Activated naive CD8-positive, alpha-beta T cell treated with anti-CD3 and anti-CD28 coated beads, Interleukin-2, amount 50 U/mL, for 16 hours (primary cell): ENCODE results near the gene ZNF280B.
"Not testable (repeated sequence)": the region's sequence is repeated elsewhere in the genome, so short reads cannot be mapped to it uniquely, and the experiment has no call there.

ENCODE experiments used
- DNase-seq: peaks from one replicate; pipeline ENCODE4 v3.0.0-alpha.2; 2020; ENCODE audit warnings: low read depth, low spot score

The ZNF280B gene

GRCh38 chr22:22534604-22535415 is 26.3 kb upstream of the ZNF280B start:
- no peak for DNase-seq

DNA sequence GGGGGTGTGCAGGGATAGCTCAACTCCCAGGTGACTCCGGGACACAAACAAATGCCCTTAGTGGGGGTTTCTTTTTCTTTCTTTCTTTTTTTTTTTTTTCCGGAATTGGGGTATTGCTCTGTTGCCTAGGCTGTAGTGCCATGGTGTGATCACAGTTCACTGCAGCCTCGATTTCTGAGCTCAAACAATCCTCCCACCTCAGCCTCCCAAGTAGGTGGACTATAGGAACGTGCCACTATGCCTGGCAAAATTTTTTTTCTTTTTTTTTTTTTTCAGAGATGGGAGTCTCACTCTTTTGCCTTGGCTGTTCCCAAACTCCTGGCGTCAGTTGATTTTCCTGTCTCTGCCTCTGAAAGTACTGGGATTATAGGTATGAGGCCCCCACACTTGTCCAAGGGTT is 25.3 kb upstream of the ZNF280B start:
- DNase-seq = no peak

GRCh38 chr22:22533417-22533816 is 24.9 kb upstream of the ZNF280B start:
- DNase-seq = no peak

- not testable (repeated sequence) for DNase-seq
Measured at GRCh38 chr22:22532547-22533071, 24.1 kb upstream of the ZNF280B start.

- DNase-seq = no peak
Measured at GRCh38 chr22:22531770-22532546, 23.4 kb upstream of the ZNF280B start.

GRCh38 chr22:22528780-22529179 is 20.2 kb upstream of the ZNF280B start:
- DNase-seq = no peak

GRCh38 chr22:22527312-22527711 is 18.8 kb upstream of the ZNF280B start:
- DNase-seq = no peak

DNA sequence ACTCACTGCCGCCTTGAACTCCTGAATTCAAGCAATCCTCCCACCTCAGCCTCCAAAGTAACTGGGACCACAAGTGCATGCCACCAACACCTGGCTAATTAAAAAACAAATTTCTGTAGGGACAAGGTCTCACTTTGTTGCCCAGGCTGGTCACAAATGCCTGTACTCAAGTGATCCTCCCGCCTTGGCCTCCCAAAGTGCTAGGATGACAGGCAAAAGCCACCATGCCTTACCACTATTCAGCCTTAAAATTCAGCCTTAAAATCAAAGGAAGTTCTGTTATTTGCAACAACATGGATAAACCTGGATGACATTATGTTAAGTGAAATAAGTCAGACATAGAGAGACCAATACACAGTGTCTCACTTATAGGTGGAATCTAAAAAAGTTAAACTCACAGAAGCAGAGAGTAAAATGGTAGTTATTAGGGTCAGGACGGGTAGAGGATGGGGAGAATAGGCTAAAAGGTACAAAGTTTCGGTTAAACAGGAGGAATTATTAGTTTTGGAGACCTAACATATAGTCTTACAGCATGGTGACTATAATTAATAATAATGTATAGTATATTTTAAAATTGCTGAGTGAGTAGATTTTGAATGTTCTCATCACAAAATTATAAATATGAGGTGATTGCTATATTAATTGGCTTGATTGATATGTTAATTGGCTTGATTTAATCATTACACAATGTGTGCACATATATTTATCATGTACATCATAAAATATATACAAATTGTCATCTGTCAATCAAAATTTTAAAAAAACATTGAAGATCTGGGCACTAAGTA is 17.8 kb upstream of the ZNF280B start:
- no peak for DNase-seq

DNA sequence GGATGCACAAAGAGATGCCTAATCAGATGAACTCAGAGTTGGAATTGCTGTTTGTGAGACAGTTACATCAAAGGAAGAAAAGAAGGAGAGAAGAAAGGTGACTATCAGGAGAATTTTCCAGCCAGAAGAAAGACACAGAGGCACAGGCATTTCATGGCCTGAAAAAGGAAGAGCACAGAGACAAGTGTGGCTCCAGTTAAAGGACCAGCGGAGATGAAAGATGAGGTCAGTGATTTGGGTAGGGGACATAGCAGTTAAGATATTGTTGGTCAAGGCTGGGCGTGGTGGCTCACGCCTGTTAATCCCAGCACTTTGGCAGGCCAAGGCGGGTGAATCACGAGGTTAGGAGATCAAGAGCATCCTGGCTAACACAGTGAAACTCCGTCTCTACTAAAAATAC is 15.0 kb upstream of the ZNF280B start:
- DNase-seq = no peak

- no peak for DNase-seq
Measured at GRCh38 chr22:22521631-22522030, 13.1 kb upstream of the ZNF280B start.

- no peak for DNase-seq
Measured at GRCh38 chr22:22520667-22521602, 12.4 kb upstream of the ZNF280B start.

GRCh38 chr22:22520020-22520656 is 11.6 kb upstream of the ZNF280B start, which contains the start of gene ZNF280A:
Gene ZNF280A, minus strand, starts transcription at chr22:22520270. Its CDS starts 4,640 bp downstream, at chr22:22515630.
- DNase-seq = no peak

DNA sequence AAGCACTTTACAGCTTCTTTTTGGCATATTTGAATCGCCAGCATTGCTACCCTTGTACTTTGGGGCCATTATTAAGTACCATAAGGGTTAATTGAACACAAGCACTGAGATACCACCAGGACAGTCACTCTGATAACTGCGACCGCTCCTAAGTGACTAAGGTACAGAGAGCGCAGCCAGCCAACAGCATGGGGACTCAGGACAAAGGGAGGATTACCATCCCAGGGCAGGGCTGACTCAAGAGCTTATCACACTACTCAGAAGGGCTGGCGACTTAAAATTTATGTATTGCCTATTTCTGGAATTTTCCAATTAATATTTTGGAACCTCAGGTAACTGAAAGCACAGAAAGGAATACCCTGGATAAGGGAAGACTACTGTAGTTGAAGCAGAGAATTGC is 11.0 kb upstream of the ZNF280B start:
- no peak for DNase-seq

- DNase-seq = no peak
Measured at GRCh38 chr22:22516992-22517391, 8.4 kb upstream of the ZNF280B start.

DNA sequence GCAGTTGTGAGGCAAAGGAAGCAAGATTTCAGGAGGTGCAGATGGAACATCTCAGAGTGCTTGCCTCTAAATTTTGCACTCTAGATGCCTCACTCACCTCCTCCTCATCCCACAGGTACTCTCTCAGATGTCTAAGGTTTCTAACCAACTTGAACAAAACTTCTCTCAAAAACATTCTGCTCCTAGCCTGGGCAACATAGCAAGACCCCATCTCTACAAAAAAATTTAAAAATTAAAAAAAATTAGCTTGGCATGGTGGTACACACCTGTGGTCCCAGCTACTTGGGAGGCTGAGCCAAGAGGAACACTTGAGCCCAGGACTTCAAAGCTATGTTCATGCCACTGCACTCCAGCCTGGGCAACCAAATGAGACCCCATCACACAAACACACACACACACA is 7.3 kb upstream of the ZNF280B start:
- no peak for DNase-seq

- not testable (repeated sequence) for DNase-seq
Measured at GRCh38 chr22:22514431-22514830, 5.9 kb upstream of the ZNF280B start.

DNA sequence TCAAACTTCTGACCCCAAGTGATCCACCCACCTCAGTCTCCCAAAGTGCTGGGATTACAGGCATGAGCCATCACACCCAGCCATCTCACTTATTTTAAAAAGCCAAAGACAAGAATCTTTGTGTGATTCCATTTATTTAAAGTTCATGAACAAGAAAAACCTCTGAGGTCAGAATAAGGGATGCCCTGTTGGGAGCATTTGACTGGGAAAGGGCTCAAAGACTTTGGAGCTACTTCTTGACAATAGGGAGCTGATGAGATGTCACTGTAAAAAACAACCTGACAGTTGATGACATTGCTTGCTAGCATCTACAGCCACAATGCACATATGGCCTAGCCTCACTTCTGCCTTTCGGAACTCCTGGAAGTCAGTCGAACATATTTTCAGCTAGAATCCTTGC is 5.1 kb upstream of the ZNF280B start:
- DNase-seq = no peak

DNA sequence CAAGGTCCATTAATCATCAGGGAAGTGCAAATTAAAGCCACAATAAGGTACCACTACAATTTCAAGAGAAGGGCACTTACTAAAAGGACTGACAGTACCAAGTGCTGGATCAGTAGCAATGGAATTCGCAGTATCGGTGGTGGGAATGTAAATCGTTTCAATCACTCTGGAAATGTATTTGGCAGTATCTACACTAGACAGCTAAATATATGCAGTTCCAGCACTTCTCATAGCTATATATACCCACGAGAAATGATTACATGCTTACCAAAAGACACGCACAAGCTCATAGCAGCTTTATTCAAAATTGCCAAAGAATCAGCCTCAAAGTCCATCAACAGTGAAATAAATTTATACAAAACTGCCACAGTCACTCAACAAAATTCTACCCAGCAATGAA is 4.4 kb upstream of the ZNF280B start:
- no peak for DNase-seq

DNA sequence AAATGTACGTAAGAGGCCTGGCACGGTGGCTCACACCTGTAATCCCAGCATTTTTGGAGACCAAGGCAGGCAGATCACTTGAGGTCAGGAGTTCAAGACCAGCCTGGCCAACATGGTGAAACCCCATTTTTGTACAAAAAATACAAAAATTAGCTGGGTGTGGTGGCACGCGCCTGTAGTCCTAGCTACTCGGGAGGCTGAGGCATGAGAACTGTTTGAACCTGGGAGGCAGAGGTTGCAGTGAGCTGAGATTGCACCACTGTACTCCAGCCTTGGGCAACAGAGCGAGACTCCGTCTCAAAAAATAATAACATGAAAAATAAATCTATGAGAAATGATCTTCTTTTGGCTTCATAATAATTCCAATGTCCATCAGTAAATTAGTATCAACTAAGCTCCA is 2.3 kb upstream of the ZNF280B start:
- DNase-seq = not testable (repeated sequence)

GRCh38 chr22:22509912-22510311 is 1.4 kb upstream of the ZNF280B start:
- not testable (repeated sequence) for DNase-seq
